NCI-H2227 (cell line): ENCODE results near the gene MACC1.
"Not testable (repeated sequence)": the region's sequence is repeated elsewhere in the genome, so short reads cannot be mapped to it uniquely, and the experiment has no call there.

ENCODE experiments used
- DNase-seq: peaks from one replicate; lab custom pipeline; 2025; ENCODE audit not compliant: unreplicated experiment; lab: John Stamatoyannopoulos, UW

The MACC1 gene

GRCh38 chr7:20208651-20209307 lies 8.4 kb downstream of the MACC1 start:
- no peak for DNase-seq

GRCh38 chr7:20207811-20208210 lies 9.4 kb downstream of the MACC1 start:
- not testable (repeated sequence) for DNase-seq

GRCh38 chr7:20206104-20206896 lies 10.9 kb downstream of the MACC1 start:
- no peak for DNase-seq

GRCh38 chr7:20203316-20203715 lies 13.9 kb downstream of the MACC1 start:
- DNase-seq, result no peak

- DNase-seq, result peak; percentile 1
These were observed 15.8 kb downstream of the MACC1 start for GRCh38 chr7:20201380-20201779.

GRCh38 chr7:20200971-20201370 lies 16.2 kb downstream of the MACC1 start:
- no peak for DNase-seq

- no peak for DNase-seq
These were observed 16.8 kb downstream of the MACC1 start for GRCh38 chr7:20200361-20200760.

GRCh38 chr7:20199015-20199737 lies 18.0 kb downstream of the MACC1 start:
- DNase-seq, result peak; percentile 67

- DNase-seq, result no peak
These were observed 18.9 kb downstream of the MACC1 start for GRCh38 chr7:20198260-20198659.

GRCh38 chr7:20197837-20198236 lies 19.3 kb downstream of the MACC1 start:
- DNase-seq, result no peak

- DNase-seq, result no peak
These were observed 19.9 kb downstream of the MACC1 start for GRCh38 chr7:20197125-20197748.

- DNase-seq, result peak; percentile 6
These were observed 22.7 kb downstream of the MACC1 start for GRCh38 chr7:20194343-20194995.

- DNase-seq, result no peak
These were observed 23.3 kb downstream of the MACC1 start for GRCh38 chr7:20193873-20194272.

- DNase-seq, result no peak
These were observed 23.9 kb downstream of the MACC1 start for GRCh38 chr7:20193242-20193777.

- DNase-seq, result no peak
These were observed 25.8 kb downstream of the MACC1 start for GRCh38 chr7:20191391-20191869.

- no peak for DNase-seq
These were observed 26.4 kb downstream of the MACC1 start for GRCh38 chr7:20190560-20191390.

GRCh38 chr7:20189852-20190251 lies 27.3 kb downstream of the MACC1 start:
- no peak for DNase-seq

GRCh38 chr7:20188567-20188966 lies 28.6 kb downstream of the MACC1 start:
- DNase-seq, result no peak

- not testable (repeated sequence) for DNase-seq
These were observed 29.3 kb downstream of the MACC1 start for GRCh38 chr7:20187850-20188249.

GRCh38 chr7:20185988-20186387 lies 31.2 kb downstream of the MACC1 start:
- no peak for DNase-seq
